GM18861 (cell line): ENCODE data around the gene NUP214.
"Not testable (repeated sequence)": the region's sequence is repeated elsewhere in the genome, so short reads cannot be mapped to it uniquely, and the experiment has no call there.

Experiments
- ATAC-seq: cut with Tn5 transposase; IDR thresholded peaks from one replicate; pipeline ENCODE4 v1.9.1; 2021; ENCODE audit not compliant: unreplicated experiment

NUP214 gene

DNA sequence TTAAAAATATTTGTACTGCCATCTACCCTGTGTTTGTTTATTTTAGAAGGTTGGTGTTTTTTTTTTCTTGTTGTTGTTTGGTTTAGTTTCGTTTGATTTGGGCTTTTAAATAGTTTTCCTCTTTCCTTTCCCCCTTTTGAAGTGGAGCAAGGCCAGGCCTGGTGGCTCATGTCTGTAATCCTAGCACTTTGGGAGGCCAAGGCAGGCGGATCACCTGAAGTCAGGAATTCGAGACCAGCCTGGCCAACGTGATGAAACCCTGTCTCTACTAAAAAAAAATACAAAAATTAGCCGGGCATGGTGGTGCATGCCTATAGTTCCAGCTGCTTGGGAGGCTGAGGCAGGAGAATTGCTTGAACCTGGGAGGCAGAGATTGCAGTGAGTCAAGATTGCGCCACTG, 65.6 kb downstream of the NUP214 start:
- not testable (repeated sequence) for ATAC-seq

GRCh38 chr9:131191857-131192256, 66.5 kb downstream of the NUP214 start:
- no peak for ATAC-seq

DNA sequence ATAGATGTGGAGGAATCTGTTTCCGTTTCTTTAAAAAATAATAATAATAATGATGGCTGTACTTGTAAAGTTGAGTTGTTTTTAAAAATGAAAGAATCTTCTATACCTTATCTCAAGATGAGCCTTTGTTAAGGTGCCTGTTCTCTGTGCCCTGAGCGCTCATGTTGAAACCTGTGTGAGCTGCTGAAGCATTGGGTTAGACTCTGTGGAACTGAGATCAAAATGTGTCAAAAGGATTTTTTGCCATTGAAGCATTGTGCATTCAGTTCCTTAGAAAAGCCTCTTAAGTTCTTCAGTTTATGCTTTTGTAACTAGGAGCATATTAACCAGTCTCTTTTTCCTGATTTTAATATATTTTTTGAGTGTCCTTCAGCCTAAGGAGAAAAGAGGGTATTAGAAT, 67.7 kb downstream of the NUP214 start:
- ATAC-seq = no peak

GRCh38 chr9:131194762-131195161, 69.4 kb downstream of the NUP214 start:
- no peak for ATAC-seq

DNA sequence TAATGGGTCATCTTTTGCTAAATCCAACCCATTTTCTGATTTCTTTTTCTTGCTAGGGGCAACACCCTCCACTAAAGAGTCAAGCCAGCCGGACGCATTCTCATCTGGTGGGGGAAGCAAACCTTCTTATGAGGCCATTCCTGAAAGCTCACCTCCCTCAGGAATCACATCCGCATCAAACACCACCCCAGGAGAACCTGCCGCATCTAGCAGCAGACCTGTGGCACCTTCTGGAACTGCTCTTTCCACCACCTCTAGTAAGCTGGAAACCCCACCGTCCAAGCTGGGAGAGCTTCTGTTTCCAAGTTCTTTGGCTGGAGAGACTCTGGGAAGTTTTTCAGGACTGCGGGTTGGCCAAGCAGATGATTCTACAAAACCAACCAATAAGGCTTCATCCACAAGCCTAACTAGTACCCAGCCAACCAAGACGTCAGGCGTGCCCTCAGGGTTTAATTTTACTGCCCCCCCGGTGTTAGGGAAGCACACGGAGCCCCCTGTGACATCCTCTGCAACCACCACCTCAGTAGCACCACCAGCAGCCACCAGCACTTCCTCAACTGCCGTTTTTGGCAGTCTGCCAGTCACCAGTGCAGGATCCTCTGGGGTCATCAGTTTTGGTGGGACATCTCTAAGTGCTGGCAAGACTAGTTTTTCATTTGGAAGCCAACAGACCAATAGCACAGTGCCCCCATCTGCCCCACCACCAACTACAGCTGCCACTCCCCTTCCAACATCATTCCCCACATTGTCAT, 72.0 kb downstream of the NUP214 start:
- no peak for ATAC-seq

GRCh38 chr9:131198041-131198715, 72.8 kb downstream of the NUP214 start:
- ATAC-seq = no peak

- ATAC-seq = no peak
Observed at GRCh38 chr9:131201856-131202255, 76.5 kb downstream of the NUP214 start.

- no peak for ATAC-seq
Observed at GRCh38 chr9:131203431-131204218, 78.2 kb downstream of the NUP214 start.

GRCh38 chr9:131204285-131204684, 78.9 kb downstream of the NUP214 start:
- ATAC-seq = no peak

DNA sequence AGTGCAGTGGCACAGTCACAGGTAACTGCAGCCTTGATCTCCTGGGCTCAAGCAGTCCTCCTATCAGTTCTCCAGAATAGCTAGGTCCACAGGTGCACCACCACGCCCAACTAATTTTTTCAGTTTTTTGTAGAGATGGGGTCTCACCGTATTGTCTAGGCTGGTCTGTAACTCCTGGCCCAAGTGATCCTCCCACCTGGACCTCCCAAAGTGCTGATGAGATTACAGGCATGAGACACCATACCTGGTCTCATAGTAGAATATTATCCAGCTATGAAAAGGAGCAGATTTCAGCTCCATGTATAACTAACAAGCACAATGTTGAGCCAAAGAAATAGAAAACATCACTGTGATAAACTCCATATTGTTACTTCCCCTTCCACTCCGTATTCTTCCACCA, 81.1 kb downstream of the NUP214 start:
- no peak for ATAC-seq

GRCh38 chr9:131211920-131212319, 86.5 kb downstream of the NUP214 start:
- not testable (repeated sequence) for ATAC-seq

DNA sequence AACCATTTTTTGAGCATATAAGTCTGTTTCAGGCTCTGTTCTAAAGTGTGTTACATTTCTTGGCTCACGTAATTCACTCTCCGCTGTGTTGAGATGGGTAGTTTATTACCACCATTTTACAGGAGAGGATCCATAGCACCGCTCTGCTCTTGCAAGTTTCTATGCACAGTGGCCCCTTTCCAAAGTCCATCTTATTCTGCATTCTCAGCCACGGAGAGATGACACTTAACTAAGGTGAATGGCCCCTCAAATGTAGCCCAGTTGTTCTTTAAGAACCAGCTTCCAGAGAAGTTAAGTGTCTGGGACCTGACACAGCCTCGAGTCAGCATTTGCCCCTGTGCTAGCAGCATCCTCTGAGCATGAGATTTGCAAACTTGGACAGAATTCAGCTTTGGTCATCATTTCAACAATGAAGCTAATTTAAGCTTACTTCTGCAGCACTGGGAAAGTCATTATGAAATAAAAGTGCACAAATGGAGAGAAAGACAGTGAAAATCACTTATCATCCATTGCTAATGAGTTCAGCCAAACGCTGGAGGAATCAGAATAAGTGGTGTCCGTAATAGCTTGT, 89.0 kb downstream of the NUP214 start:
- ATAC-seq = no peak

- ATAC-seq = no peak
Observed at GRCh38 chr9:131214876-131215275, 89.5 kb downstream of the NUP214 start.

DNA sequence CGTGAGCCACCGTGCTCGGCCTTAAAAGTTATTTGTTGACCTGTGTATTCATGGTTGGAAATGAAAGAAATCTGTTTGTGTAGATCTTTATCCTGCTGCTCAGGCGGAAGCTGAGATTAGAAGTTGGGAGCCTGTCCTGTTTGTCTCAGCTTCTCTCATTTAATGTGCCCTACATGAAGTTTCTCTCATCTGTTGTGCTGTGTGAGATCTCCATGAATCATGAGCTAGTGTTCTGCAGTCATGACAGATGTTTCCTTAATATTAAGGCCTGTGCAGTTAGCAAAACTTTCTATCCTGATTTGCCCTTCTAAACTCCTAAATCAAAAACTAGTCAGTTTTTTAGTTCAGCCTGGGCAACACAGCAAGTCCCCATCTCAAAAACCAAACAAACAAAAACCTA, 91.4 kb downstream of the NUP214 start:
- no peak for ATAC-seq

DNA sequence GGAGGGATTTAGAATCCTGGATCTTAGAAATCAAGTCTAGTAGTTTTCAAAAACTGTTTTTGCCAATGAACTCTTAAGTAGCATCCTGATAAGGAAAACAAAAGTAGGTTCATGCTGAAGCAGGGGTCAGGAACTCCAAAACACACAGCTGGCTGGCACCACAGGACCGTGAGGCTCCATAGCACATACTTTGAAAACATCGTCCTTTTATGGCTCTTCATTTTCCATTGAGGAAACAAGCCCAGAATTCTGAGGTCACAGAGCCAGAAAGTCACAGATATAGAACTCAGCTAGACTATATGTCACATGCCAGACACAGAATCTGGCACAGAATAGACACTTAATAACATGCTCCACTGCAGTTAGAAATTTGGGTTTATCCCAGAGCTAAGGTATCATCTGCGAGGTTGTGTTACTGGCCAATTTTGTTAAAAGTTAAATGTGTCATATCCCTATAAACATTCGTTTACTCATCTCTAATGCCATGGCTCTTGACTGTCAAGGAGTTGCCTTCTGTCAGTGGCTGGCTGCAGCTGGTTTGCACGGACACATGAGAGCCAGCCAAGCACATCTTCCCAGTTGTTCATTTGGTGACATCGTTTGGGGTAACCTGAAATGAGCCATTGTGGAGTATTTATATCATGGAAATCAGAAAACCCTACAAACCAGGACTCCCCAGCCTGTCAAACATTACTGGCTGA, 92.1 kb downstream of the NUP214 start:
- ATAC-seq = no peak

- no peak for ATAC-seq
Observed at GRCh38 chr9:131218370-131218769, 93.0 kb downstream of the NUP214 start.

DNA sequence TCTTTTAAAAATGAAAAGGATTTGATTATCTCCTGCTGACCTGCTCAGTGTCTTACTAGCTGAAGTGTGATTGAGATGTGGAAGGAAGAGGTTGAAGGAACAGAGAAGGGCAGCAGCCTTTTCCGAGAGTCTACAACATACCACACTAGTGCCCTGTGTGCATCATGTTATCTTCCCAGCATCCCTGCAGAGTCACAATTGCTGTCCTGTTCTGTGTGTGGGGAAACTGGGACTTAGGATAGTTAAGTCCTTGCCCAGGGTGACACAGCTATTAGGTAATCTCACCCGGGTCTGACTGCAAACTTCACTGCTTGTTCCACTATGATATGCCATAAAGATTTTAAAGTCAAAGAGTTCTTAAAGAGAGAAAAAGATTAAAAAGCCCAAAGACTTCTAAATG, 95.1 kb downstream of the NUP214 start:
- ATAC-seq = no peak

- no peak for ATAC-seq
Observed at GRCh38 chr9:131222460-131222859, 97.1 kb downstream of the NUP214 start.

DNA sequence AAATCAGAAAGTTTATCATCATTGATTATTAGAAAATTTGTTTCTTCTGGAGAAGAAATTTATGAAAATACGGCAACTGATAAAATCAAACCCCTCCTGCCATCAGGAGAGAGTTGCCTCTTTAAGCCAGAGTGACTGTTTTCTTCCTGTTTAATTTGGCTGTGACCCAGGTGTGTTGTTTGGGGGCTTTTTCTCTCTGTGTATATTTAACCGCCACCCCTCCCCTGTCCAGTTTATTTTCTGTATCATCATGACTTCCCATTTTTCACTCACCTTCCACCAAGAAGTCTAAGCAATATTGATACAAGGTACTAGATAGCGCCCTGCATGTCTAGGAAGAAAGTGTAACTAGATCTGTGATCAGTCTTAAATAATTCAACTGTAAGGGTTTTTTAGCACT, 100.8 kb downstream of the NUP214 start:
- no peak for ATAC-seq

GRCh38 chr9:131227112-131227958, 101.9 kb downstream of the NUP214 start:
- ATAC-seq = no peak
